ELR (cell line): ENCODE data around the gene SPRYD7.
"Not testable (repeated sequence)": the region's sequence is repeated elsewhere in the genome, so short reads cannot be mapped to it uniquely, and the experiment has no call there.

Source experiments
- DNase-seq: peaks from one replicate; pipeline ENCODE4 v3.0.0-alpha.2; 2015; ENCODE audit warnings: low read depth

SPRYD7 gene

DNA sequence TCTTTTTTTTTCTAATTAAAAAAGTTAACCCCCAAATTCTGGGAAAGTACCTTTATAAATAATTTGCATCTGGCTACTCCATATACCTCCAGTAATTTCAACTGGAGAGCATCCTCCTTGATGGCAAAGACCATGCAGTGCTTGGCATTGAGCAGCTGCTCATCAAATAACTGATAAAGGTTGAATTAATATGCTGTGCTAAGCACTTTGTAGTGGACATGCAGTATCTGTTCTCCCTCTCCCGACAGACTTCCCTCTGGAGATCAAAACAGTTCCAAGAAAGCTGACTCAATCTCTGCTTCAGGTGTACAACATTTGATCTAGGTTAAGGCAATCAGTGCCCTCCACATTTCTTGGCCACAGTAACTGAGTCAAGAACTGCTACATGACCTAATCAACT is 3.3 kb downstream of the SPRYD7 start:
- DNase-seq = no peak

DNA sequence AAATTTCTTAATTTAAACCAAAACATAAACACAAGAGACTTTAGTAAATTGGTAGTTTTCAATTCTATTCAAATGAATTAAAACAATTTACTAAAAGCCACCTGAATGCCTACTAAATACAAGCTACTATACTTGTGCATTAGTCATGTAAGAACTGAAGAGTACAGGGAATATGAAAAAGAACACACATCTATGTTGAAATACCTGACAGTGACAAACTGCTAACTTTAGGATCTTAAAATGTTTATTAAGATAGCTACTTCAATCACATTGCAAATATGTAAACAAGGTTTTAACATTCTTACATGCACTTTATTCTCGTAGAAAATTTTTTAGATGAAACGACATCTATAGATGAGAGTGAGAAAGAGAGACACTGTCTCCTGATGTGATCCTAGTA is 4.1 kb downstream of the SPRYD7 start:
- DNase-seq = no peak

DNA sequence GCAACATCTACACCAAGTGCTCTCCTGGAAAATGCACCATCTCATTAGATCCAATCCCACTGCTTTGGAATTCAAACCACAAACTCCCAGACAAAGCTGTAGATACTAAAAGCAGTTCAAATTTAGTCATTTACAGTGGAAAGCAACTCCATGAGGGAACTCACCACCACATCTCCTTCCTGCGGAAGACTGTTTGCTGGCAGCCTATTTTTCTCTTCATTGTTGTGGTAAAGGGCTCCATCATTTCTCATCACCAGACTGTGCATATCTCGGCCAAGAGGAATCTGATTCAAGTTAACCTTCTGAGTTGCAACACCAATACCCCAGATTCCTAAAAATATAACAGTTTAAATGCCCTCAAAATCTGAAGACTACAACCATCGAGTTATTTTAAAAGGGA is 8.4 kb downstream of the SPRYD7 start:
- peak; percentile 37 for DNase-seq

DNA sequence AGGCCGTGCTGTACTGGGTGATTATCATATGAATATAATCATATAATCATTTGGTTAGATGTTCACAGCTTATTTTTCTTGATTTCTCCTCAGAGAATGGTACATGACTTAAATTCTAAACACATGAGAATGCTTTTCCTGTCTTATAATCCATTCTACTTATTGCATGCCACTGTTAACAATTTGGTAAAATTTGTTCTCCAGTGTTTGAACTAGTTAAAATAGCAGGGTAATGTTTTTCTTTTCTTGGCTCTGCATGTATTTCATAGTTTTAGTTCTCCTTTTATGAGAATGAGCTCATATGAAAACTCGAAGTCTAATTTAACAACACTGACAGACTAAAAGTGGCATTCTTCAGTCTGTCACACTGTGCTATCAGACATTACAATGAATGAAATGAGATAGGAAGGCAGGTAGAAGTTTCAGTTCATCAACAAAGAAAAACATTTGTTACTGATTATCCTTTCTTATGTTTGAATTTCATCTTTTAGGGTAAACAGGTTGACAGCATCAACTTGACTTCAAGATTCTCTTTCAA is 10.2 kb downstream of the SPRYD7 start:
- DNase-seq = no peak

DNA sequence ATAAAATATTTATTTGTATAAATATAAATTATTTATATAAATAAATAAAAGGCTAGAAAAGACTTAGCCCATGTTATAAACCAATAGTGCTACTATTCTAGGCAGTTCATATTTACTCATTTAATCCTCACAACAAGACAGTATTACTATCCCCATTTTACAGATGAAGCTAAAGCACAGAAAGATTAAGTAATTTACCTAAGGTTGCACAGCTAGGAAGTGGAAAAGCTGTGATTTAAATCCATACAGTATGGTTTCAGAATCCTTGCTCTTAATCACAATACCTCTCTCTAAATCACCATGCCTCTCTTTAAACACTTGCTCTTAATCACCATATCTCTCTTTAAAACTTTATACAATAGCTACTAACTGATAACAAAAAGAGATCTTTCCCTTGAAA is 13.8 kb downstream of the SPRYD7 start:
- DNase-seq = no peak

DNA sequence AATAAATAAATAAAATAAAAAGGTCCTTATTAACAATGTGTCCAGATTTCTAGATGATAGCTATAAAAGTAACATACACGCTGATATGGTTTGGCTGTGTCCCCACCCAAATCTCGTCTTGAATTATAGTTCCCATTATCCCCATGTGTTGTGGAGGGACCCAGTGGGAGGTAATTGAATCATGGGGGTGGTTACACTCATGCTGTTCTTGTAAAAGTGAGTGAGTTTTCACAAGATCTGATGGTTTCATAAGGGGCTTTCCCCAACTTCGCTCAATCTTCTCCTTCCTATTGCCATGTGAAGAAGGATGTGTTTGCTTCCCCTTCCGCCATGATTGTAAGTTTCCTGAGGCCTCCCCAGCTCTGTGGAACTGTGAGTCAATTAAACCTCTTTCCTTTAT is 15.2 kb downstream of the SPRYD7 start:
- DNase-seq = not testable (repeated sequence)

DNA sequence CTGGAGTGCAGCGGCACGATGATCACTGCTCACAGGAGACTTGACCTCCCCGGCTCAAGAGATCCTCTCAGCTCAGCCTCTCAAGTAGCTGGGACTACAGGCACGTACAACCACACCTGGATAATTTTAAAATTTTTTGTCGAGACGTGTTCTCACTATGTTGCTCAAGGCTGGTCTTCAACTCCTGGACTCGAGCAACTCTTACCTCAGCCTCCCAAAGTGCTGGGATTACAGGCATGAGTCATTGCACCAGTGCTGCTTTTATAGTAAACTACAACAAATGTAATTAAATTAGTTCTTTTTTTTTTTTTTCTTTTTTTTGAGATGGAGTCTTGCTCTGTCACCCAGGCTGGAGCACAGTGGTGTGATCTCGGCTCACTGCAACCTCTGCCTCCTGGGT is 18.0 kb downstream of the SPRYD7 start:
- DNase-seq = not testable (repeated sequence)

DNA sequence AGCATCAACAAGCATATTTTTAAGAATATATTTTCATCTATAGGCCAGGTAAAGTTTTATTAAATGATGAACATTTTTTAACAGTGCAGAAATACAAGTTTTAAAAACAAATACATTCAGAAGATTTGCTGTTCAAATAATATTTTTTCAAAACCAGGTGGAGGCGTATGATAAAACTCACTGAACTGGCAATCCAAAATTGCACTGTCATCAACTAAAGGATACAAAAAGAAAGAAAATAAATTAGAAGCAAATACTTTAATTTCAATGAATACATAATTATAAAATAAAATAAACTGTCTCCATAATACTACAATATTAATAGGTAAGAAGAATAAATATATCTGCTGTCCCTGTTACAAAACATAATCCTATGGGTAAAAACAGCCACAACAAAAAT is 21.2 kb downstream of the SPRYD7 start:
- DNase-seq = no peak

DNA sequence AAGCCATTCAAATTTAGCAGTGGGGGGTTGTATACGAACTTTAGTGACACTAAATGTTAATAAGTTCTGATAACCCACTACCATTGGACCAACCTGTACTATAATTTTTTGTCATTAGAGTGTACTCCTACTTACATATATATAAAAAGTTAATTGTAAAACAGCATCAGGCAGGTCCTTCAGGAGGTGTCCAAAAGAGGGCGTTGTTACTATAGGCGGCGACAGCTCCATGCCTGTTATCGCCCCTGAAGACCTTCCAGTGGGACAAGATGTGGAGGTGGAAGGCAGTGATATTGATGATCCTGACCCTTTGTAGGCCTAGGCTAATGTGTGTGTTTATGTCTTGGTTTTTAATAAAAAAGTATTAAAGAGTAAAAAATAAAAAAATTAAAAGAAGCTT is 27.5 kb downstream of the SPRYD7 start:
- DNase-seq = no peak

DNA sequence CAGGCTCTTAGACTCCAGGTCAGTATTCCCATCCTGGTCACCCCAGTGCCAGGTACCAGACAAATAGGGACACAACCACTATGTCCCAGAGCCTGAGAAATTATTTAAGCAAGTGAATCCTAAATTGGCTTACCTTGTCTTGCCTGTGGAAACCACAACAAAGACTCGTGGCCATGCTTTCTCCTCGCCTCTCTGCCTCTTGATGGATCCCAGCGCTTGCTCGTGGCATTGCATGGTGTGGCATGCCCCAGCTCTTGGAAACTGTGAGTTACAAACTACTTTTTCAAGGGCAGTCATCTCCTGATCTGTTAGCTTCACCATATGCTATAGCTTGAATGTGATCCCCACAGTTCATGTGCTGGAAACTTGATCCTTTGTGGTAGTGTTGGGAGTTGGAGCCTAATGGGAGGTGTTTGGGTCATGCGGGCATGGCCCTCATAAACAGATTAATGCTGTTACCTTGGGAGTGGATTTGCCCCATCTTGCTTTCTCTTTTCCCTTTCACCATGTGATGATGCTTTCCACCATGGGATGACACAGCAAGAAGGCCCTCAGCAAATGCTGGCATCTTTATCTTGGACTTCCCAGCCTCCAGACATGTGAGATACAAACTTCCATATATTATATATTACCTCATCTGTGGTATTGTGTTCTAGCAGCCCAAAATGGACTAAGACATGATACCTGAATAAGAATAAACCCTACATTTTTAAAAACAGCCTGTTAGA is 31.2 kb downstream of the SPRYD7 start:
- no peak for DNase-seq

DNA sequence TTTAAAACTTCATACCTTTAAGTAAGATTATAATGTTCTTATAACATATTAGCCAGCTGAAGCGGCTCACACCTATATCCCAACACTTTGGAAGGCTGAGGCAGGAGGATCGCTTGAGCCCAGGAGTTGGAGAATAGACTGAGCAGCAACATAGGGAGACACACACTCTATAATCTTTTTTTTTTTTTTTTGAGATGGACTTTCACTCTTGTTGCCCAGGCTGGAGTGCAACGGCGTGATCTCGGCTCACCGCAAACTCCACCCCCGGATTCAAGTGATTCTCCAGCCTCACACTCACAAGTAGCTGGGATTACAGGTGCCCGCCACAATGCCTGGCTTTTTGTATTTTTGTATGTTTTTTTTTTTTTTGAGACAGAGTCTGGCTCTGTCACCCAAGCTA is 37.3 kb downstream of the SPRYD7 start:
- no peak for DNase-seq

DNA sequence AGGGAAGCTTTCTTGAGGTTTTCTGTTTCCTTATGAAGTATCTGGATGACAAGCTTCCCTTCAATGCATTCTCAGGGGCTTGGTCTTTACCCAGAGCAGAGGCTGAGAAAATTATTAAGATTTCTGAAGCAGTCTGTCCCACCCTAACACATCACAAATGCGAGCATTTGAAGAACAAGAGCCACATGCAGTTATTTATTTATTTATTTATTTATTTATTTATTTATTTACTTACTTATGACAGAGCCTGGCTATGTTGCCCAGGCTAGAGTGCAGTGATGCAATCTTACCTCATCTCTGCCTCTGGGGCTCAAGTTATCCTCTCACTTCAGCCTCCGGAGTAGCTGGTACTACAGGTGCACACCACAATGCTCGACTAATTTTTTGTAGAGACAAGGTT is 38.4 kb downstream of the SPRYD7 start:
- DNase-seq = no peak

DNA sequence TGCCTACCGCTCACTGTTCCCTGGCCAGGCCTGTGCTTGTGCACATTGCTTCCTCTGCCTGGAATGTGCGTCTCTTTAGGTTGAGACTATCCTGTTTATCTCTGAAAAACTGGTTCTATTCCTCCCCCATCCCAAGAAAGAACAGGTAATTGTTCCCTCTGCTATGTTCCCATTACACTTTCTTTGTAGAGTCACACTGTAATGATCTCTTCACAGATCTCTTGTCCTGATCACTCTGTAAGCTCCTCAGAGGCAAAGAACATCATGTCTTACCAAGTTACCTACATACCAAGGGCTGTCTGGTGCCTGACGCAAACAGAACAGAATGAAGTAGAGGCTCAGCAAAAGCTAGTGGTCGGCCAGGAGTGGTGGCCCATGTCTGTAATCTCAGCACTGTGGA is 40.3 kb downstream of the SPRYD7 start:
- no peak for DNase-seq

DNA sequence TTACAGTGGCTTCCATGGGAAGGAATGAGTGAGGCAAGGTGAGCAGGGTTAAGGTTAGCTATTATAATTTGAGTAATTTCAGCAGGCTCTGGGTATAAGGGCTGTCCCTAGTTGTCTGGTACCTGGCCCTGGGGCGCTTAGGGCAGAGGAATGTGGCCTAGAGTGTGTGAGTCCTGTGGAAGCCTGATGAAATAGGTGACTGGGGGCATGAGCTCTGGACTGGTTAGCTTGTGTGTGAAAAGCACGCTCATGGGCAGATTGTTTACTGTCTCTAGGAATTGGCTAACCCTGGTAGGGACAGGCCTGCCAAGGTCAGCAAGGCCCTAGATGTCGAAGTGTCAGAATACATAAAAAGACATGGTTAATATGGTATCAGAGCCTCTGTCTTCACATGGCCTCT is 42.5 kb downstream of the SPRYD7 start:
- no peak for DNase-seq

DNA sequence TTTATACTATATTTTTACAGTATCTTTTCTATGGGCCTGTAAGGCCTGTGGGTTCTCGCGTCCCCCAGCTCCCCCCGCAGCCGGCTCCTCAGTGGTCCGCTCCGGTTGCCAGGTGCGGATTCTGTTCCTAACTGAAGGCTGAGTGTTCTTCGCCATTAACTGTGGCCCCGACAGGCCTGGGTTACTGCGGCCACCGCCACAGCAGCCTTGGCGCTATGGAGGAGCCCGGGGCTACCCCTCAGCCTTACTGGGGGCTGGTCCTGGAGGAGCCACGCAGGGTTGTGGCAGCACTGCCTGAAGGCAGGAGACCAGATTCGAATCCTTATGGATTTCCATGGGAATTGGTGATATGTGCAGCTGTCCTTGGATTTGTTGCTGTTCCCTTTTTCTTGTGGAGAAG is 45.8 kb downstream of the SPRYD7 start:
- no peak for DNase-seq

DNA sequence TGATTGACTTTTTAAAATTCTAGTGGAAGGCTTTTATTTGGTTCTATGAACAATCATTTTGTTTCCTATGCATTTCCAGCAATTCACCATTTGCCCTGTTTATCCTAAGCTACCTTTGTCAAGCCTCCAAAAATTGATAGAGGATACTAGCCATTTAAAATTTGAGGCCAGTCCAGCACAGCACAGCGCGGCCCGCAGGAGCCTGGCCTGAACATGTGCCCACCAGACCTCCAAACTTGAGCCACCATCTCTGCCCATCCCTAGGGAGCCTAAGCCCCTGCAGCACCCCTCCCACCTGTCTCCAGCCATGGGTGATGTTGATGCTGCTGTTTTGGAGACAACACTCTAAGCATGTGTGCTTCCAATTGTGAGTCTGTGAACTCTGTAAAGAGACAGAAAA is 57.5 kb downstream of the SPRYD7 start:
- DNase-seq = no peak

DNA sequence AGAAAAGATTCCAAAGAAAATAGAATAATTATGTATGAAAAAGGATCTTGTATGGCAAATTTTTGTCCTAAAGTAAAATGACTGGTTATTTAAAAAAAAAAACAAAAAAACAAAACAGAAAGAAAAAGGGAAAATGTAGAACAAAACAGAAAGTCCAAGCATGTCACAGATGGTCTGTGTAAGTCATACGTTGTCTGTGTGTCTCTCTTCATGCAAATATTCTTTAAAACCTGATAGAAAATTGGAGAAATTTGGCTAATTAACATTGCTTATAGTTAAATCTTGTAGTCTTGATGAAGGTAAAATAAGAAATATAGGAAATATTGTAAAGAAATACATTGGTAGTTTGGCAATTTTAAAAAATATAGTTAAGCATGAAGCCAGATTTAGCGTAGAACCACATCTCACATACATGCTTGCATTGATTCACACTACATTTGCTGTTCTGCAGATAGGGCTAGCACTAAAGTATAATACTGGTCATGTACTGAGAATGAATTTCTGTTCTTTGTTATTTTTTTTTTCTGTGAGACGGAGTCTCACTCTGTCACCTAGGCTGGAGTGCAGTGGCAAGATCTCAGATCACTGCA is 58.4 kb downstream of the SPRYD7 start:
- DNase-seq = peak; percentile 42

DNA sequence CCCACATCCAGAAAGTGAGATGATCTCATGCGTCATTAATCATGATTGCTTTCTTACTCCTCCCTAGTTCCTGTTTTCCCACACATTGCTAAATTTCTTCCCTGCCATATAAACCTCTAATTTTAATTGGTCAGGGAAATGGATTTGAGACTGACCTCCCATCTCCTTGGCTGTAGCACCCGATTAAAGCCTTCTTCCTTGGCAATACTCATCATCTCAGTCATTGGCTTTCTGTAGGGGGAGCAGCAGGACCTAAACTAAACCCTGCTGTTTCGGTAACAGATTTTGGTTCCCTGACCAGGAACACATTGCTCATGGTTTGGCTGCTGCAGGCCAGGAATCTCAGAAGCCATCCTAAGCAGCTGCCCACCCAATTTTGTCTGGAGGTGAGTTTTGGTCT is 61.7 kb downstream of the SPRYD7 start:
- DNase-seq = no peak

DNA sequence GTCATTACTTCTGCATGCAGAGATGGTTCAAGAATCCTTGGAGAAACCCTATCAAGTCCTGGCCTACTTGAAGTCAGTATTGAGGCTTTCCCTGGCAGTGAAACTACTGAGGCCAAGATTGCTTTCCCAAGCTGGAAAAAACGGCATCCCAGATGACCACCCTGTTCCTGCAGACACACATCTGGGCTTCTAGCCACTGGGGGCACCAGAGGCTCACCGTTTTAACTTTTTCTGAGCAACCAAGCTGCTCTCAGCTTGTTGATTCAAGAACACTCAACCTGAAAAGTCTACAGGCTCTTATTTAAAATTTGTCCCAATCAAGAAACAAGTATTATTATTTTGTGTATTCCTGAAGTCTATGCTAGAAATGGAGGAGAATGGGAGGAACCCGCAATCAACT is 66.6 kb downstream of the SPRYD7 start:
- DNase-seq = peak; percentile 36

DNA sequence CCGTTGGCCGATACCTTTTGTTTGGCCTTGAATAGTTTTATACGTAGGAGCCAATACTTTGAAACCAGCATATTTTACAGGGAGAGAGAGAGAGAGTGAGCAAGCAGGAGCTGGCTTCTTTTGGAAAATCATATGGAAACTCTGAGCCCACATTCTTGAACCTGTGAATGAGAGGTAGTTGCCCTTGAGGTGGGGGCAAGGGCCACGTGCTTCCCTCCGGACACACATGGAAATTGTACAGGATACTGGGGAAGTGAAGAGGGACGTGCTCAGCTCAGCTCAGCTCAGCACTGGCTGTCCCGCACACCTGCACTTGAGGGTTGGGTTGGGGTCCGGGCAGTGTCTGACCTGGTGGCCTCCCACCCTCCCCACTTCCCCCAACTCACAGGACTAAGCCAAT is 68.3 kb downstream of the SPRYD7 start:
- DNase-seq = no peak

DNA sequence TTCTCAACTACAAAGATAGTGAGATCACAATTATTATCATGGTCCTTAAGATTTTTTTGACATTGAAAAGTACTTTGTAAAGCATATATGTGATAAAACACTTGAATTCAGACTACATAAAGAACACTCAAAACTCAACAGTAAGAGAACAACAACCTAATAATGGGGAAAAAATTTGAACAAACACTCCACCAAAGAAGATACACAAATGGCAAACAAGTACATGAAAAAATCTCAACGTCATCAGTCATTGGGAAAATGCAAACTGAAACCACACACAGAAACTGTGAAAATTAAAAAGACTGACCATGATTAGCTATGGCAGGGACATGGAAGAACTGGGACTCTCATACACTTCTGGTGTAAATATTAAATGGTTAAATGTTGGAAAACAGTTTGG is 70.9 kb downstream of the SPRYD7 start:
- DNase-seq = no peak

DNA sequence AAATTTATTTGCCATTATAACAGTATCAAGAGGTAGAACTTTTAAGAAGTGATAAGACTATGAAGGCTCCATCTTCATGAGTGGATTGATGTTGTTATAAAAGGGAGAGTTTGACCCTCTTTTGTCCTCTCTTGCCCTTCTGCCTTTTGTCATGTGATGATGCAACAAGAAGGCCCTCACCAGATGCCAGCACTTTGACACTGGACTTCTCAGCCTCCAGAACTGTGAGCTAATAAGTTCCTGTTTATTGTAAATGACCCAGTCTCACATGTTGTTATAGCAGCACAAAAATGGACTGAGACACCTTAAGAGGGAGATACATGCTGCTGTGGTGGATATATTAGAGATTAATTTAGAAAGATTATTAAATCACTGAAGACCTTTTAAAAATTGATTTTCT is 71.6 kb downstream of the SPRYD7 start:
- no peak for DNase-seq
